Progenitor cell of endocrine pancreas (in vitro differentiated cells): ENCODE data around the gene ADAM12. TPM values are rescaled to one million over a fixed set of nuclear protein-coding genes. Genes with fewer than 3 reads are reported as not detected.

Experiments used
- DNase-seq: peaks from one replicate; pipeline ENCODE4 v3.0.0; 2021; ENCODE audit warnings: low spot score; ENCODE audit not compliant: unreplicated experiment
- H3K27ac Mint-ChIP-seq: 2 replicates; pipeline ENCODE4 v1.8.0; 2021; ENCODE audit warnings: mild to moderate bottlenecking, moderate library complexity, mixed read lengths
- H3K27me3 Mint-ChIP-seq: 2 replicates; pipeline ENCODE4 v1.8.0; 2021; ENCODE audit warnings: mixed read lengths
- H3K36me3 Mint-ChIP-seq: 2 replicates; pipeline ENCODE4 v1.8.0; 2022; ENCODE audit warnings: mixed read lengths; ENCODE audit not compliant: insufficient read depth
- H3K4me1 Mint-ChIP-seq: 2 replicates; pipeline ENCODE4 v1.8.0; 2021; ENCODE audit warnings: low read depth, mixed read lengths
- H3K4me3 Mint-ChIP-seq: 2 replicates; pipeline ENCODE4 v1.8.0; 2021; ENCODE audit warnings: low read depth, mild to moderate bottlenecking, moderate library complexity, mixed read lengths
- H3K9me3 Mint-ChIP-seq: 2 replicates; pipeline ENCODE4 v1.8.0; 2021; ENCODE audit warnings: low read depth, mixed read lengths
- CTCF ChIP-seq: fragments of 200-600 bp; sonication (generic); IDR thresholded peaks from one replicate; pipeline ENCODE4 v1.5.0; 2021; ENCODE audit warnings: antibody characterized with exemption, mild to moderate bottlenecking; ENCODE audit not compliant: unreplicated experiment
- total RNA-seq: library from RNA; stranded (reverse); gene quantifications from 2 replicates; pipeline ENCODE4 v1.2.1, GENCODE V29; 2021

The ADAM12 gene
- total RNA-seq, 1 donor from 2014 or later, result 1.8 TPM

GRCh38 chr10:126081841-126082466 is 306.3 kb downstream of the ADAM12 start:
- no peaks in the 10 kb centered on the region for H3K36me3 Mint-ChIP-seq
- peaks cover 32% of the 10 kb centered on the region for H3K4me1 Mint-ChIP-seq
- no peak for DNase-seq
- no peak for TF ChIP-seq CTCF
- H3K9me3 Mint-ChIP-seq, result peaks cover 3% of the 10 kb centered on the region
- no peak overlapping the region for H3K4me3 Mint-ChIP-seq
- peak overlapping the region; percentile 24 for H3K27ac Mint-ChIP-seq
- H3K27me3 Mint-ChIP-seq, result no peaks in the 10 kb centered on the region

- Mint-ChIP-seq H3K27me3 (no peaks in the 10 kb centered on the region), H3K9me3 (peaks cover 4% of the 10 kb centered on the region), H3K36me3 (no peaks in the 10 kb centered on the region), H3K4me1 (peaks cover 32% of the 10 kb centered on the region), H3K27ac (peak overlapping the region; percentile 93), H3K4me3 (peak overlapping the region; percentile 48)
- TF ChIP-seq CTCF, result no peak
- no peak for DNase-seq
These were observed 307.3 kb downstream of the ADAM12 start for GRCh38 chr10:126080879-126081411.

GRCh38 chr10:126080291-126080825 is 307.9 kb downstream of the ADAM12 start:
- H3K36me3 Mint-ChIP-seq, result no peaks in the 10 kb centered on the region
- H3K4me1 Mint-ChIP-seq, result peaks cover 32% of the 10 kb centered on the region
- H3K4me3 Mint-ChIP-seq, result peak overlapping the region; percentile 43
- H3K9me3 Mint-ChIP-seq, result peaks cover 4% of the 10 kb centered on the region
- no peak for DNase-seq
- H3K27me3 Mint-ChIP-seq, result no peaks in the 10 kb centered on the region
- peak overlapping the region; percentile 93 for H3K27ac Mint-ChIP-seq
- no peak for TF ChIP-seq CTCF

- no peak overlapping the region for H3K27ac Mint-ChIP-seq
- peaks cover 21% of the 10 kb centered on the region for H3K27me3 Mint-ChIP-seq
- no peak for TF ChIP-seq CTCF
- peaks cover 4% of the 10 kb centered on the region for H3K9me3 Mint-ChIP-seq
- H3K4me1 Mint-ChIP-seq, result peaks cover 8% of the 10 kb centered on the region
- no peak for DNase-seq
- no peak overlapping the region for H3K4me3 Mint-ChIP-seq
- H3K36me3 Mint-ChIP-seq, result no peaks in the 10 kb centered on the region
These were observed 313.3 kb downstream of the ADAM12 start for GRCh38 chr10:126075009-126075408.

- H3K4me1 Mint-ChIP-seq, result peaks cover under 1% of the 10 kb centered on the region
- no peaks in the 10 kb centered on the region for H3K36me3 Mint-ChIP-seq
- no peak overlapping the region for H3K4me3 Mint-ChIP-seq
- peaks cover 4% of the 10 kb centered on the region for H3K9me3 Mint-ChIP-seq
- no peak for DNase-seq
- no peak overlapping the region for H3K27ac Mint-ChIP-seq
- TF ChIP-seq CTCF, result no peak
- peaks cover 27% of the 10 kb centered on the region for H3K27me3 Mint-ChIP-seq
These were observed 314.0 kb downstream of the ADAM12 start for GRCh38 chr10:126074291-126074690.
